Smooth muscle cell (in vitro differentiated cells): ENCODE results near the gene NIP7. TPM values are rescaled to one million over a fixed set of nuclear protein-coding genes. Genes with fewer than 3 reads are reported as not detected.
"Not testable (repeated sequence)": the region's sequence is repeated elsewhere in the genome, so short reads cannot be mapped to it uniquely, and the experiment has no call there.

ENCODE experiments used
- DNase-seq: peaks from one replicate; lab custom pipeline; 2025; ENCODE audit not compliant: unreplicated experiment; lab: John Stamatoyannopoulos, UW
- H2AFZ ChIP-seq: fragments of 200-600 bp; sonication (generic); 2 replicates; pipeline ENCODE4 v1.6.0; 2016; ENCODE audit warnings: antibody characterized with exemption, low read depth, mild to moderate bottlenecking
- H3F3A ChIP-seq: fragments of 200-600 bp; sonication (generic); 2 replicates; pipeline ENCODE4 v1.6.0; 2017; ENCODE audit warnings: antibody characterized with exemption, low read depth
- H3K27ac ChIP-seq: fragments of 200-600 bp; sonication (generic); 2 replicates; pipeline ENCODE4 v1.5.1; 2016; ENCODE audit warnings: low read depth, mild to moderate bottlenecking
- H3K27me3 ChIP-seq: fragments of 200-600 bp; sonication (generic); 2 replicates; pipeline ENCODE4 v1.6.1; 2016; ENCODE audit warnings: low read depth, mild to moderate bottlenecking
- H3K36me3 ChIP-seq: fragments of 200-600 bp; sonication (generic); 2 replicates; pipeline ENCODE4 v1.5.1; 2016; ENCODE audit warnings: low read depth
- H3K4me1 ChIP-seq: fragments of 200-600 bp; sonication (generic); 2 replicates; pipeline ENCODE4 v1.5.1; 2016; ENCODE audit warnings: low read depth
- H3K4me2 ChIP-seq: fragments of 200-600 bp; sonication (generic); 2 replicates; pipeline ENCODE4 v1.6.0; 2016; ENCODE audit warnings: mild to moderate bottlenecking
- H3K4me3 ChIP-seq: fragments of 200-600 bp; sonication (generic); 2 replicates; pipeline ENCODE4 v1.5.1; 2016; ENCODE audit warnings: mild to moderate bottlenecking
- H3K79me2 ChIP-seq: fragments of 200-600 bp; sonication (generic); 2 replicates; pipeline ENCODE4 v1.6.0; 2016; ENCODE audit warnings: low read depth, mild to moderate bottlenecking
- H3K9ac ChIP-seq: fragments of 200-600 bp; sonication (generic); 2 replicates; pipeline ENCODE4 v1.6.0; 2016; ENCODE audit warnings: low read depth
- H3K9me3 ChIP-seq: fragments of 200-600 bp; sonication (generic); replicated peaks from 2 replicates; pipeline ENCODE4 v1.5.1; 2016; ENCODE audit warnings: low read depth
- H4K20me1 ChIP-seq: fragments of 200-600 bp; sonication (generic); 2 replicates; pipeline ENCODE4 v1.6.0; 2016; ENCODE audit warnings: low read depth
- WGBS: methylation state at CpG from one replicate; pipeline ENCODE4 v1.1.7; 2016; ENCODE audit warnings: low lambda C conversion rate; 5-methylcytosine and 5-hydroxymethylcytosine counted together
- polyA plus RNA-seq: library from polyadenylated mRNA; unstranded; fragments of >200 nt; fragmentation: Nextera tagmentation; extraction: Ambion mirVana; gene quantifications from 2 replicates; pipeline ENCODE4 v1.2.1, GENCODE V29; 2016
- total RNA-seq: library from RNA; depleted of rRNA; stranded (reverse); fragments of >200 nt; gene quantifications from 2 replicates; pipeline ENCODE4 v1.2.3, GENCODE V29; 2014
- TF ChIP-seq, protein P1 (sequence below): fragments of 200-600 bp; sonication (generic); IDR thresholded peaks from 2 replicates; pipeline ENCODE4 v1.5.1; 2017; ENCODE audit warnings: borderline replicate concordance, mild to moderate bottlenecking, antibody characterized with exemption; ENCODE audit not compliant: insufficient read depth, poor library complexity, severe bottlenecking

NIP7 gene
- total RNA-seq (13.3 and 17.0 TPM in 2 replicates), polyA plus RNA-seq (20.0 and 20.3 TPM in 2 replicates)

DNA sequence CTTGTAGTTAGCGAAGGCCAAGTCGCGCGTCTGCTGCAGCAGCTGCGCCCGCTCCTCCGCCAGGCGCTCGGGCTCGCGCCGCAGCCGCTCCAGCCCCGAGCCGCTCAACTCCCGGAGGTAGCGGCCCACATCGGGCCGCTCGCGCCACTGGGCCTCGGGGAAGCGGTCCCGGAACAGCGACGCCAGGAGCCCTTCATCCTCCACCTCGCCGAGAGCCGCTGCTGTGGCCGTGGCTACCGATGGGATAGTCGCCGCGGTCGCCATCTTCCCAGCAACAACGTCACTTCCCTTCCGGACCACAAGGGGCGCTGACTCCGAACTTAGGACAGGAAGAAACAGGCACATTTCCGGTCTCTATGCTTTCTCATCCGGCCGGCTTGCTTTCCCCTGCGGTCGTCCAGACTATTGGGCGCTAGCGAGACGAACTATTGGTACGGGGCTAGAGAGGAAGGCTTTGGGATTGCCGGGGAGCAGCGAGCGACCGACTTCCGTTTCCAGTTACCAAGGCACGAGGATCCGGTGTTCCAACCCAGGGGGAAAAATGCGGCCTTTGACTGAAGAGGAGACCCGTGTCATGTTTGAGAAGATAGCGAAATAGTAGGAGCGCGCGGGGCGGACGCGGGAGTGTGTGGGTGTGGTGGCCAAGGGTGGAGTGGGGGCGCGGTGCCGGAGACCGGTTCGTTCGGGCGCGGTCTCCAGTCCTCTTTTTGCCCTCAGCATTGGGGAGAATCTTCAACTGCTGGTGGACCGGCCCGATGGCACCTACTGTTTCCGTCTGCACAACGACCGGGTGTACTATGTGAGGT, at the start of gene NIP7, which contains the start of gene COG8:
TSS of gene NIP7 (plus strand) at position 484 of the 806 bp plus-strand sequence. CDS start at position 542, 58 bp downstream.
TSS of gene COG8 (minus strand) at position 276 of the 806 bp plus-strand sequence. CDS start at position 264, 12 bp downstream.
- Histone ChIP-seq H3K27ac (peak within 1 kb of the TSS; percentile 70), H3K9me3 (no peaks in the 10 kb centered on the region), H3K27me3 (no peaks in the 10 kb centered on the region), H3F3A (no peaks in the 10 kb centered on the region), H3K79me2 (peaks cover 33% of the 10 kb centered on the region), H4K20me1 (no peaks in the 10 kb centered on the region), H3K4me1 (peaks cover 17% of the 10 kb centered on the region), H3K4me3 (peak within 1 kb of the TSS; percentile 83), H3K9ac (peak within 1 kb of the TSS; percentile 82), H3K36me3 (no peaks in the 10 kb centered on the region), H2AFZ (peak within 1 kb of the TSS; percentile 78), H3K4me2 (peak within 1 kb of the TSS; percentile 97)
- TF ChIP-seq, protein P1, sequence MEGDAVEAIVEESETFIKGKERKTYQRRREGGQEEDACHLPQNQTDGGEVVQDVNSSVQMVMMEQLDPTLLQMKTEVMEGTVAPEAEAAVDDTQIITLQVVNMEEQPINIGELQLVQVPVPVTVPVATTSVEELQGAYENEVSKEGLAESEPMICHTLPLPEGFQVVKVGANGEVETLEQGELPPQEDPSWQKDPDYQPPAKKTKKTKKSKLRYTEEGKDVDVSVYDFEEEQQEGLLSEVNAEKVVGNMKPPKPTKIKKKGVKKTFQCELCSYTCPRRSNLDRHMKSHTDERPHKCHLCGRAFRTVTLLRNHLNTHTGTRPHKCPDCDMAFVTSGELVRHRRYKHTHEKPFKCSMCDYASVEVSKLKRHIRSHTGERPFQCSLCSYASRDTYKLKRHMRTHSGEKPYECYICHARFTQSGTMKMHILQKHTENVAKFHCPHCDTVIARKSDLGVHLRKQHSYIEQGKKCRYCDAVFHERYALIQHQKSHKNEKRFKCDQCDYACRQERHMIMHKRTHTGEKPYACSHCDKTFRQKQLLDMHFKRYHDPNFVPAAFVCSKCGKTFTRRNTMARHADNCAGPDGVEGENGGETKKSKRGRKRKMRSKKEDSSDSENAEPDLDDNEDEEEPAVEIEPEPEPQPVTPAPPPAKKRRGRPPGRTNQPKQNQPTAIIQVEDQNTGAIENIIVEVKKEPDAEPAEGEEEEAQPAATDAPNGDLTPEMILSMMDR: peak; percentile 74
- DNase-seq: peak; percentile 73
- WGBS: 2% methylated on average over 69 of the region's 77 CpGs

DNA sequence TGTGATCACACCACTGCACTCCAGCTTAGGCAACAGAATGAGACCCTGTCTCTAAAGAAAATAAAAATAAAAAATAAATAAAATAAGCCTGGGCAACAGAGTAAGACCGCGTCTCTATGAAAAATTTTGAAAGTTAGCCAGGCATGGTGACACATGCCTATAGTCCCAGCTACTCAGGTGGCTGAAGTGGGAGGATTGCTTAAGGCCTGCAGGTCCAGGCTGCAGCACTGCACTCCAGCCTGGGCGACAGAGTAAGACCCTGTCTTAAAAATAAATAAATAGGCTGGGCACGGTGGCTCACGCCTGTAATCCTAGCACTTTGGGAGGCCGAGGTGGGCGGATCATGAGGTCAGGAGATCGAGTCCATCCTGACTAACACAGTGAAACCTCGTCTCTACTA, 47.9 kb upstream of the NIP7 start:
- not testable (repeated sequence) for H3K4me3 ChIP-seq, H3K27ac ChIP-seq, H2AFZ ChIP-seq, H3K9me3 ChIP-seq, H3K79me2 ChIP-seq, H3K27me3 ChIP-seq, H3K36me3 ChIP-seq, H4K20me1 ChIP-seq, H3K9ac ChIP-seq, H3K4me2 ChIP-seq, H3K4me1 ChIP-seq, DNase-seq, H3F3A ChIP-seq
- WGBS: 95% methylated on average over 9 of the region's 9 CpGs

DNA sequence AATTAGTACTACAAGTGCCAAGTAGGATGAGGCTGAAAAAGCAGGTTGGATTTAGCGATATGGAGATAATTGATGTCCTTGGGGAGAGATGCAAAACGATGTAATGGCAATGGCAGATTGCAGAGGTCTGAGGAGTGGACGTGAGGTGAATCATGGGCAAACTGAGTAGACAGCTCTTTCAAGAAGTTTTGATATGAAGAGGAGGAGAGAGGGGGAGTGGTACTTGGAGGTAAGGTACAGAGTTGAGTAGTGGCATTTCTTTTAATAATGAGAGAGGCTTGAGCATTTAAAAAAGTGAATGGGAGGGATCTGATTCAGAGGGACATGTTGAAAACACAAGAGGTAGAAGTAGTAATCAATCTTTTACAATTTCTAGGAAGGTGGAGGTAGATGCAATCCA, 46.2 kb upstream of the NIP7 start:
- no peaks in the 10 kb centered on the region for H3K36me3 ChIP-seq
- 92% methylated on average over 3 of the region's 3 CpGs for WGBS
- H3K9me3 ChIP-seq: no peaks in the 10 kb centered on the region
- H3K4me3 ChIP-seq: no peak overlapping the region
- no peak overlapping the region for H2AFZ ChIP-seq
- no peaks in the 10 kb centered on the region for H3F3A ChIP-seq
- no peaks in the 10 kb centered on the region for H3K27me3 ChIP-seq
- no peaks in the 10 kb centered on the region for H4K20me1 ChIP-seq
- H3K27ac ChIP-seq: no peak overlapping the region
- no peaks in the 10 kb centered on the region for H3K4me1 ChIP-seq
- no peak overlapping the region for H3K4me2 ChIP-seq
- DNase-seq: no peak
- H3K9ac ChIP-seq: no peak overlapping the region
- no peaks in the 10 kb centered on the region for H3K79me2 ChIP-seq
- TF ChIP-seq, protein P1: no peak

DNA sequence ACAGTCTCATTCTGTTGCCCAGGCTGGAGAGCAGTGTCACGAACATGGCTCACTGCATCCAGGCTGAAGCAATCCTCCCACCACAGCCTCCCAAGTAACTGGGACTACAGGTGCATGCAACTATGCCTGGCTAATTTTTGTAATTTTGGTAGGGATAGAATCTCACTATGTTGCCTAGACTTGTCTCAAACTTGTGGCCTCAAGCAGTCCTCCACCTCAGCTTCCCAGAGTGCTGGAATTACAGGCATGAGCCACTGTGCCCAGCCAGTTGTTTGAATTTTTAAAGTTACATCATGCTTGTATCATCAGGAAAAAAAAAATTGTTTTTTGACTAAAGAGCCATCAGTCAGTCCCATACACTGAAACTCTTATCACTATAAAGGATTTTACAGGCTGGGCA, 45.5 kb upstream of the NIP7 start:
- H3K27ac ChIP-seq: no peak overlapping the region
- H3K4me3 ChIP-seq: no peak overlapping the region
- no peak overlapping the region for H3K4me2 ChIP-seq
- no peaks in the 10 kb centered on the region for H3K4me1 ChIP-seq
- WGBS: 83% methylated on average over 1 of the region's 1 CpG
- no peaks in the 10 kb centered on the region for H4K20me1 ChIP-seq
- no peaks in the 10 kb centered on the region for H3K27me3 ChIP-seq
- no peak for DNase-seq
- no peaks in the 10 kb centered on the region for H3K9me3 ChIP-seq
- H3K9ac ChIP-seq: no peak overlapping the region
- H3F3A ChIP-seq: no peaks in the 10 kb centered on the region
- no peaks in the 10 kb centered on the region for H3K36me3 ChIP-seq
- no peak overlapping the region for H2AFZ ChIP-seq
- TF ChIP-seq, protein P1: no peak
- H3K79me2 ChIP-seq: no peaks in the 10 kb centered on the region

DNA sequence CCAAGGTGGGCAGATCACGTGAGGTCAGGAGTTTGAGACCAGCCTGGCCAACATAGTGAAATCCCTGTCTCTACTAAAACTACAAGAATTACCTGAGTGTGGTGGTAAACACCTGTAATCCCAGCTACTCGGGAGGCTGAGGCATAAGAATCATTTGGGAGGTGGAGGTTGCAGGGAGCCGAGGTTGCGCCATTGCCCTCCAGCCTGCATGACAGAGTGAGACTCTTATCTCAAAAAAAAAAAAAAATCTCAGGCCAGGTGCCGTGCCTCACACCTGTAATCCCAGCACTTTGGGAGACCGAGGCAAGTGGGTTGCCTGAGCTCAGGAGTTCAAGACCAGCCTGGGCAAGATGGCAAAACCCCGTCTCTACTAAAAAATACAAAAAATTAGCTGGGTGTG, 42.8 kb upstream of the NIP7 start:
- H3K27ac ChIP-seq, H3K9ac ChIP-seq, H3K4me2 ChIP-seq, H3K4me1 ChIP-seq, DNase-seq, H3K79me2 ChIP-seq, H3K27me3 ChIP-seq, H2AFZ ChIP-seq, H4K20me1 ChIP-seq, H3K36me3 ChIP-seq, H3F3A ChIP-seq, H3K4me3 ChIP-seq, H3K9me3 ChIP-seq: not testable (repeated sequence)
- WGBS: 95% methylated on average over 7 of the region's 7 CpGs
